ENCODE results near the gene USP44. TPM values are rescaled to one million over a fixed set of nuclear protein-coding genes. Genes with fewer than 3 reads are reported as not detected.

USP44 gene
- total RNA-seq, 1 experiment from 2014 or later: 0.17 TPM

DNA sequence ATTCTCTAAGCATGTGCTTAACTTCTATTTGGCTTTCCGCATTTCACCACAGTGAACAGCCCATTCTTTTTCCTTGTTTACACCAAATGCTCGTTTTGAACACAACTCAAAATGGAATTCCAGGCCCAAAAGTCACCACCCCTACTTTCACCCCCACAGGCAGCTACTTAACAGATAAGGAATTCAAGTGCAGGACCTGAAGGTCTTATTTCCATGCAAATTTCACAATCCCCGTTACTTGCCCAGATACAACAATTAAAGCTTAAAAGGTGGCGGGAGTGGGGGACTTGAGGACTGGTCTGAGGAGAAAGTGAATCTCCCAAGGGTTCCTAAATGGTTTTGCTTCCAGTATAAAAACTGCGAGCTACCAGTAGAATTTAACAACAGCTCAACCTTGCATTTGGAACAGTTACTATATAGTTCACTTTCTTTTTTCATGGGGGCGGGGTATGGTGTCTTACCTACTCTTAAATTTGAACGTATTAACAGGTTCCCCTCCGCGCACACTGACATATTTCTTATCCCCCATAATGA, 3.7 kb downstream of the USP44 start:
- intact Hi-C loops (cut with micrococcal nuclease): no loop called here
- no peaks in the 10 kb centered on the region for H3K27me3 ChIP-seq (ENCODE audit: insufficient read depth, low read length)
- ATAC-seq: no peak
- no peaks in the 10 kb centered on the region for H3K36me3 ChIP-seq (ENCODE audit: control insufficient read depth in 1 of 2, insufficient read depth in 2 of 2, low read length in 2 of 2)
- no peak overlapping the region for H3K4me3 ChIP-seq (replicated peaks in 1 of 2; ENCODE audit: low read depth in 1 of 2, low read length in 2 of 2)
- no peak overlapping the region for H3K4me2 ChIP-seq (ENCODE audit: low read length)
- no TSS peak for BruUV-seq (replicated peaks)
- no peak overlapping the region for H3K9ac ChIP-seq (ENCODE audit: low read length)
- H4K20me1 ChIP-seq (ENCODE audit: insufficient read depth): no peaks in the 10 kb centered on the region
- RAD21 ChIA-PET (ENCODE audit: low non-redundant PET in 1 of 2, low total read pairs in 2 of 2, uncharacterized antibody in 2 of 2, unreplicated experiment in 2 of 2): no interaction called here
- no peak overlapping the region for H3K27ac ChIP-seq (ENCODE audit: low read depth, low read length)
- H3K9me3 ChIP-seq (ENCODE audit: control insufficient read depth in 1 of 2, insufficient read depth in 1 of 2, low read depth in 1 of 2, low read length in 2 of 2): no peaks in the 10 kb centered on the region; a peak in 2 of 4 replicates
- H3K4me1 ChIP-seq (ENCODE audit: control insufficient read depth in 1 of 2, insufficient read depth in 2 of 2, low read length in 2 of 2): no peaks in the 10 kb centered on the region
- H2AFZ ChIP-seq (ENCODE audit: low read depth, low read length, poor library complexity, severe bottlenecking): no peak overlapping the region
- DNase-seq (ENCODE audit: low read depth, low spot score): no peak
- CTCF ChIA-PET: no interaction called here
- TF ChIP-seq FOSL1 (IDR thresholded peaks at IDR 0.05; ENCODE audit: low read depth) (no peak), TCF7L2 (IDR thresholded peaks at IDR 0.05; ENCODE audit: borderline replicate concordance, extremely low read depth, insufficient read depth, insufficient read length) (no peak), SRF (IDR thresholded peaks at IDR 0.05; ENCODE audit: low read depth) (no peak), CBX3 (IDR thresholded peaks at IDR 0.05; ENCODE audit: low read depth) (no peak), RAD21 (IDR thresholded peaks at IDR 0.05; ENCODE audit: low read depth) (no peak), EGR1 (IDR thresholded peaks at IDR 0.05; ENCODE audit: low read depth) (no peak), EZH2phosphoT487 (IDR thresholded peaks at IDR 0.05; ENCODE audit: borderline replicate concordance) (no peak), ZNF274 (IDR thresholded peaks at IDR 0.05; ENCODE audit: low read depth, low read length) (no peak), POLR2A (IDR thresholded peaks at IDR 0.05; ENCODE audit: borderline replicate concordance, extremely low read depth, insufficient read depth, insufficient read length) (no peak), JUND (IDR thresholded peaks at IDR 0.05) (no peak)
- TF ChIP-seq, protein P1, sequence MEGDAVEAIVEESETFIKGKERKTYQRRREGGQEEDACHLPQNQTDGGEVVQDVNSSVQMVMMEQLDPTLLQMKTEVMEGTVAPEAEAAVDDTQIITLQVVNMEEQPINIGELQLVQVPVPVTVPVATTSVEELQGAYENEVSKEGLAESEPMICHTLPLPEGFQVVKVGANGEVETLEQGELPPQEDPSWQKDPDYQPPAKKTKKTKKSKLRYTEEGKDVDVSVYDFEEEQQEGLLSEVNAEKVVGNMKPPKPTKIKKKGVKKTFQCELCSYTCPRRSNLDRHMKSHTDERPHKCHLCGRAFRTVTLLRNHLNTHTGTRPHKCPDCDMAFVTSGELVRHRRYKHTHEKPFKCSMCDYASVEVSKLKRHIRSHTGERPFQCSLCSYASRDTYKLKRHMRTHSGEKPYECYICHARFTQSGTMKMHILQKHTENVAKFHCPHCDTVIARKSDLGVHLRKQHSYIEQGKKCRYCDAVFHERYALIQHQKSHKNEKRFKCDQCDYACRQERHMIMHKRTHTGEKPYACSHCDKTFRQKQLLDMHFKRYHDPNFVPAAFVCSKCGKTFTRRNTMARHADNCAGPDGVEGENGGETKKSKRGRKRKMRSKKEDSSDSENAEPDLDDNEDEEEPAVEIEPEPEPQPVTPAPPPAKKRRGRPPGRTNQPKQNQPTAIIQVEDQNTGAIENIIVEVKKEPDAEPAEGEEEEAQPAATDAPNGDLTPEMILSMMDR (IDR thresholded peaks at IDR 0.05 in 2 of 3, conservative IDR thresholded peaks at IDR 0.05 in 1 of 3; ENCODE audit: borderline replicate concordance in 1 of 3, insufficient read depth in 1 of 3, low read depth in 2 of 3, low read length in 2 of 3): no peak
- TF ChIP-seq, protein P2, sequence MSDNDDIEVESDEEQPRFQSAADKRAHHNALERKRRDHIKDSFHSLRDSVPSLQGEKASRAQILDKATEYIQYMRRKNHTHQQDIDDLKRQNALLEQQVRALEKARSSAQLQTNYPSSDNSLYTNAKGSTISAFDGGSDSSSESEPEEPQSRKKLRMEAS (IDR thresholded peaks at IDR 0.05): no peak
- TF ChIP-seq, protein P3, sequence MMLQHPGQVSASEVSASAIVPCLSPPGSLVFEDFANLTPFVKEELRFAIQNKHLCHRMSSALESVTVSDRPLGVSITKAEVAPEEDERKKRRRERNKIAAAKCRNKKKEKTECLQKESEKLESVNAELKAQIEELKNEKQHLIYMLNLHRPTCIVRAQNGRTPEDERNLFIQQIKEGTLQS (IDR thresholded peaks at IDR 0.05): no peak
- TF ChIP-seq, protein P4, sequence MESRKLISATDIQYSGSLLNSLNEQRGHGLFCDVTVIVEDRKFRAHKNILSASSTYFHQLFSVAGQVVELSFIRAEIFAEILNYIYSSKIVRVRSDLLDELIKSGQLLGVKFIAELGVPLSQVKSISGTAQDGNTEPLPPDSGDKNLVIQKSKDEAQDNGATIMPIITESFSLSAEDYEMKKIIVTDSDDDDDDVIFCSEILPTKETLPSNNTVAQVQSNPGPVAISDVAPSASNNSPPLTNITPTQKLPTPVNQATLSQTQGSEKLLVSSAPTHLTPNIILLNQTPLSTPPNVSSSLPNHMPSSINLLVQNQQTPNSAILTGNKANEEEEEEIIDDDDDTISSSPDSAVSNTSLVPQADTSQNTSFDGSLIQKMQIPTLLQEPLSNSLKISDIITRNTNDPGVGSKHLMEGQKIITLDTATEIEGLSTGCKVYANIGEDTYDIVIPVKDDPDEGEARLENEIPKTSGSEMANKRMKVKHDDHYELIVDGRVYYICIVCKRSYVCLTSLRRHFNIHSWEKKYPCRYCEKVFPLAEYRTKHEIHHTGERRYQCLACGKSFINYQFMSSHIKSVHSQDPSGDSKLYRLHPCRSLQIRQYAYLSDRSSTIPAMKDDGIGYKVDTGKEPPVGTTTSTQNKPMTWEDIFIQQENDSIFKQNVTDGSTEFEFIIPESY (IDR thresholded peaks at IDR 0.05; ENCODE audit: extremely low read depth, insufficient replicate concordance, low read length): no peak
- TF ChIP-seq, protein P5, sequence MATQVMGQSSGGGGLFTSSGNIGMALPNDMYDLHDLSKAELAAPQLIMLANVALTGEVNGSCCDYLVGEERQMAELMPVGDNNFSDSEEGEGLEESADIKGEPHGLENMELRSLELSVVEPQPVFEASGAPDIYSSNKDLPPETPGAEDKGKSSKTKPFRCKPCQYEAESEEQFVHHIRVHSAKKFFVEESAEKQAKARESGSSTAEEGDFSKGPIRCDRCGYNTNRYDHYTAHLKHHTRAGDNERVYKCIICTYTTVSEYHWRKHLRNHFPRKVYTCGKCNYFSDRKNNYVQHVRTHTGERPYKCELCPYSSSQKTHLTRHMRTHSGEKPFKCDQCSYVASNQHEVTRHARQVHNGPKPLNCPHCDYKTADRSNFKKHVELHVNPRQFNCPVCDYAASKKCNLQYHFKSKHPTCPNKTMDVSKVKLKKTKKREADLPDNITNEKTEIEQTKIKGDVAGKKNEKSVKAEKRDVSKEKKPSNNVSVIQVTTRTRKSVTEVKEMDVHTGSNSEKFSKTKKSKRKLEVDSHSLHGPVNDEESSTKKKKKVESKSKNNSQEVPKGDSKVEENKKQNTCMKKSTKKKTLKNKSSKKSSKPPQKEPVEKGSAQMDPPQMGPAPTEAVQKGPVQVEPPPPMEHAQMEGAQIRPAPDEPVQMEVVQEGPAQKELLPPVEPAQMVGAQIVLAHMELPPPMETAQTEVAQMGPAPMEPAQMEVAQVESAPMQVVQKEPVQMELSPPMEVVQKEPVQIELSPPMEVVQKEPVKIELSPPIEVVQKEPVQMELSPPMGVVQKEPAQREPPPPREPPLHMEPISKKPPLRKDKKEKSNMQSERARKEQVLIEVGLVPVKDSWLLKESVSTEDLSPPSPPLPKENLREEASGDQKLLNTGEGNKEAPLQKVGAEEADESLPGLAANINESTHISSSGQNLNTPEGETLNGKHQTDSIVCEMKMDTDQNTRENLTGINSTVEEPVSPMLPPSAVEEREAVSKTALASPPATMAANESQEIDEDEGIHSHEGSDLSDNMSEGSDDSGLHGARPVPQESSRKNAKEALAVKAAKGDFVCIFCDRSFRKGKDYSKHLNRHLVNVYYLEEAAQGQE (IDR thresholded peaks at IDR 0.05; ENCODE audit: low read depth): no peak
- POLR2A ChIA-PET: no interaction called here
- H3K79me2 ChIP-seq (ENCODE audit: insufficient read depth, low read length): no peaks in the 10 kb centered on the region
- no peaks in the 10 kb centered on the region for H3K9me2 ChIP-seq (ENCODE audit: insufficient read depth)
